ENCODE data around the gene CPLX1.
"Not testable (repeated sequence)": the region's sequence is repeated elsewhere in the genome, so short reads cannot be mapped to it uniquely, and the experiment has no call there.

CPLX1 gene

DNA sequence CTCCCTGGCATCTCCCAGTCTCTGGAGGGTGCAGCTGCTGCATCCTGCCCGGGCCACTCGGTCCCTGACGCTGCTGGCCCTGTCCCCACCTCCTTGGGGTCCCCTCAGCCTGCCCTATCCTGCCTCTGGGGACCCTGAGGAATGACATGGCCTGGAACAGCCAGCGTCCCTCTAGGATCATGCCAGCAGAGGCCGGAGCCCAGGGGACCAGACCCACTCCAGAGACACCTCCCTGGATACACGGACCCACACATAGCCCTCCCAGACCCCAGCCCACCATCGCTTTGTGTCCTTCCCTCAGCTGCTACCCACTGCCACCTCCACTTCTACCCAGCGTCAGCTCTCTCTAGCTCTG is 35.5 kb downstream of the CPLX1 start:
- no peak for DNase-seq

DNA sequence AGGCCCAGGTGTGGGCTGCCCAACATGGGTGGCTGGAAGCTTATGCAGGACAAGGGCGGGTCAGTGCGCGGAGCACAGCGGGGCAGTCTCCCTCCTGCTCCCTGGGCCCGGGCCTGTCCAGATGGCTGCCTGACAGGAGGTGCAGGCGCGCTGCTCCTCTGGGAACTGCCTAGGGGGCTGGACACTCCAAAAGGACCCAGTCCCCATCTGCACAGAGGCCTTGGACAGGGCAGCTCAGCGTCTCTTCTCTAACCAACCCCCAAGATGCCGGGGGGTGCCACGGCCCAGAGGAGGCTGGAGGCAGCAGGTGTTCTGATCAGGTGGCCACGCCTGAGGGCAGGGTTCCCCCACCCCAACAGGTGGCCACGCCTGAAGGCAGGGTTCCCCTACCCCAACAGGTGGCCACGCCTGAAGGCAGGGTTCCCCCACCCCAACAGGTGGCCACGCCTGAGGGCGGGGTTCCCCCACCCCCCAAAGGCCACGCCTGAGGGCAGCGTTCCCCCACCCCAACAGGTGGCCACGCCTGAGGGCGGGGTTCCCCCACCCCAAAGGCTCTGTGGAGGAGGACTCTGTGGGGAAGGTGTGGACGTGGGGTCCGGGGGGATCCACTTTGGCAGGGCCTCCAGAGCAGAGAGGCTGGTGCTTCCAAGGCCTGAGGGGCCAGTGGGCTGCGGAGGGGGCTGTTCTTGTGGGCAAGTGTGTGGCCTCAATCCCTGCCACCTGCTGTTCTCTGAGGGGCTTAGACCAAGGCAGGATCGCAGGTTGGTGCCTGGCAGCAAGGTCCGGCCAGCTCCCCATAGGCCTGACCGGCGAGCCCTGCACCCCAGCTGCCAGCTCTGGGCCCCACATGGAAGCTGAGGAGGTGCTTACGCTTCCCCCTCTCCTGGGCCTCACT is 36.1 kb downstream of the CPLX1 start:
- no peak for DNase-seq

- DNase-seq: no peak
Measured at GRCh38 chr4:788636-789297, 37.2 kb downstream of the CPLX1 start.

DNA sequence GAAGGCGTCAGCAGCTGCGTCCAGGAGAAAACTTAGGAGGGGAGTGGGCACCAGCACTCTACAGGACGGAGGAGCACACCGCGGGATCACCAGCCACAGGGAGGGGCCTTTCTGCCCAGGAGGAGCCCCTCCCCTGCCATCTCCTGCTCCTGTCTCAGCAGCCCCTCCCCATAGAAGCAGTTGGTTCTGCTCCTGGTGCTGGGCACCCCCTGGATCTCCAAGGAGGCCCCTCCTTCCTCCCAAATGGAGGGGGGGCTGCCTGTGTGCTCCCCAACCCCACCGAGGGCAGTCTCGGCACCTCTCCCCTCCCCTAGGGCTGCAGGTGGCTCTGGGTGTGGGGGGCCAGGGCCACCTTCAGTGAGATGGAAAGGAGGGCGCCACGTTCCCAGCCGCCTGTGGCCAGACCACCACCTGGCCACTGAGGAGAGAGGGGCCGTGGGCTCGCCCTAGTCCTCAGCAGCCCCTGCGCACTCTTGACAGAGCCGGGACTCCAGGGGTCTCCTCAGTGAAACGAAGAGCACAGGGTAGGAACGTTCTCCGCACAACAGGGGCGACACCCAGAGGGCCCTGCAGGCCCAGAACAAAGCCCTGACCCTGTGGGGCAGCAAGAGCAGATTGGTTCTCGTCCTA is 37.8 kb downstream of the CPLX1 start:
- no peak for DNase-seq

DNA sequence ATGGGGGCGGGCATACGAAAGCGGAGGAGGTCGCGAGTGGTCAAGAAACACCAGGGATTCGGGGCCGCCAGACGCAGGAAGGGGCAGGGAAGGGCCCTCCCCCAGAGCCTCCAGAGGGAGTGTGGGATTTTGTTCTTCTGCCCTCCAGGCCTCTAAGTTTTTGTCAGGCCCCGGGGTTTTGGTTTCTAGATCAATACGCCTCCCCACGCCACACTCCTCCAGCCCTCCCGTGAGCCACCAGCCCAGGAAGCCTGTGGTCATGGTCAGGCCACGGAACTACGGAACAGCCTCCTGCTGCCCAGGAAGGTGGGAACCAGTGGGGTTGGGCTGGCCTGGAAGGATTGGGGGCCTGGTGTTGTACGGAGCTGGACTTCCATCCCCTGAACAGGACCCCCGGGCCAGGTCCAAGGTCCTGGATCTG is 38.4 kb downstream of the CPLX1 start:
- DNase-seq: no peak

DNA sequence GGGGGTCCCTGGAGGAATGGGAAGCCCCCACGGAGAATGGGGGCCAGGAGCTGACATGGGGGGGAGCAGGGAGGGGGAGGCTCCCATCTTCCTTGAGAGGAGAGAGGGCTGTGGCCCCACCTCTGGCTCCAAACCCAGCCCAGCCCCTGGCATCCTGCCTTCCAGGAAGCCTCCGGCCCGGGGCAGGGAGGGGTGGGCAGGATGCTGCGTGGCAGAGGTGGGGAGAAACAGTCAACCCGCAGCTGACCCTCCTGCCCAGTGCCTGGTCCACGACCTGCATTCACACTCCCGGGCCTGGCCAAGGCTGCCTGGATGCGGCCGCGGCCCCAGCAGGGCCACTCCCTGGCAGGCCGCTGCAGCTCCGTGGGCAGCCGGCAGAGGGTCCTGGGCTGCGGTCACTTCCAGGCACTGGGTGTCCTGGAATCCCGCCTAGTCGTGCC is 39.0 kb downstream of the CPLX1 start:
- DNase-seq: no peak

DNA sequence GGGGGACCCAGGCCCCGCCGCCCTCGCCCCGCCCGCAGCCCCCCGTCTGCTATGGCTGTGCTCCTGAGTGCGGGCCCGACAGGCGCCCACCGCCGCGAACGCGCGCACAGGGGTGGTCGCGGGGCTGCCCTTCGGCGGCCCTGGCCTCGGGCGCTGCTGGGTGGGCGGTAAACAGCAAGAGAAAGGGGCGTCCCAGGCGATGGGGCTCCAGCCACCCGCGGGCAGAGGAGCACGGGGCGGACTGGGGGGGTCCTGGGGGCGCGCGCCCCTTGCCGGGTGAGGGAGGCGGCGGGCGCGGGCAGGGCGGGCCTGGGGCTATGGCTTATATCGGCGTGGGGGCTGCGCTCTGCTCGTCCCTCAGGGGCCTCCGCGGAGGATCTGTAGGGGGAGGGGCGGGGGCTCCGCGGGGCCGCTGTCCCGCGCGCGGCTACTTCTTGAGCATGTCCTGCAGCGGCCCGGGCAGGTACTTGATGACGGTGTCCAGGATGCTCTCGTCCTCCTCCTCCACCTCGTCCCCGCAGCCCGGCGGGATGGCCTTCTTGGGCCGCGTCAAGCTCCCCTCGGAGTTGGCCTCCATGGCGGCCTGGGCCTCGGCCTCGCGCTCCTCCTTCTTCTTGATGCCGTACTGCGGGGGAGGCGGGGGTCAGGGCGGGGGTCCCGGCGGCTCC is 39.7 kb downstream of the CPLX1 start:
- DNase-seq: no peak

DNA sequence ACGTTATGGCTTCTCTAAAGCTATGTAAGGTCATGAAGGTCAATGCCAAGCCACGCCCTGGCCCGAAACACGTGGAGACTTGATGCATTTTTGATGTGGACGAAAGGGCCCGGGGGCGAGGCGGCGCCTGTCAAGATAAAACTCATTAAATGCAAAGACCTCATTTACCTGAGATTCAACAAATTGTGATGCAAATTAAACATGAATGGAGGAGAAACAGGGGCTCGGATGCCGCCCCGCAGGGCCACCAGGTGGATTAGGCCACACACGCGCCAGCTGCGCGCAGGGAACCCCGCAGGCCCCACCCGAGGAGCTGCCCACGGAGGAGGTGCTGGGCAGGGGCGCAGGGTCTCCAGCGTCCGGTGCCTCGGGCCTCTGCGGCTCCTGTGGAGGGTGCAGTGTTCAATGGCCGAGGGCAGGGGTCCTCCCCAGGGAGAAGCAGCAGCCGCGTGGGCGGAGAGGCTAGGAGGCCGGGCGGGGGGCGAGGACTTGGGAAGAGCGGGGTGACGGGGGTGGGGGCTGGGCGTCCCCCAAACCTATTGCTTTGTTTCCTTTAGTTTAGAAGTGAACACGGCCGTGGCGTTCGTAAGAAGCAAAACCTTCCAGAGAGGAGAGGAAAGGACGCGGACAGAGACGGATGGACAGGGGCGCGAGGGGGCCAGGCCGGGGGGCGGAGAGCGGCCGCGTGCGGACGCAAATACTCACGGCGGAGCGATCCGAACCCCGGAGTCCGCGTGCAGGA is 40.4 kb downstream of the CPLX1 start:
- DNase-seq: no peak

GRCh38 chr4:784401-785331 is 41.3 kb downstream of the CPLX1 start:
- no peak for DNase-seq

GRCh38 chr4:781493-782216 is 44.3 kb downstream of the CPLX1 start:
- peak; percentile 99 for DNase-seq

- peak in 1 of 3 experiments; percentile 47 for DNase-seq
Measured at GRCh38 chr4:780716-781492, 45.0 kb downstream of the CPLX1 start.

DNA sequence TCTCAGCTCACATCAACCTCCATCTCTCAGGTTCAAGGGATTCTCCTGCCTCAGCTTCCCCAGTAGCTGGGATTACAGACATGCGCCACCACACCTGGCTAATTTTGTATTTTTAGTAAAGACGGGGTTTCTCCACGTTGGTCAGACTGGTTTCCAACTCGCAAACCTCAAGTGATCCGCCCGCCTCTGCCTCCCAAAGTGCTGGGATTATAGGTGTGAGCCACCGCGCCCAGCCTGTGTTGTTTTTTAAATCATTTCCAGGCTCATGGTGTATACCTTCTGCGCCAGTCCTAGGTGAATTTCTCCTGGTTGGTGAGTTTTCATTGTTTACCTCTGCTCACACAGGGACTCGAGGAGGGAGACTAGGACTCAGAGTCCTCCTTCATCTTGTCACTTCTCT is 45.7 kb downstream of the CPLX1 start:
- not testable (repeated sequence) for DNase-seq

DNA sequence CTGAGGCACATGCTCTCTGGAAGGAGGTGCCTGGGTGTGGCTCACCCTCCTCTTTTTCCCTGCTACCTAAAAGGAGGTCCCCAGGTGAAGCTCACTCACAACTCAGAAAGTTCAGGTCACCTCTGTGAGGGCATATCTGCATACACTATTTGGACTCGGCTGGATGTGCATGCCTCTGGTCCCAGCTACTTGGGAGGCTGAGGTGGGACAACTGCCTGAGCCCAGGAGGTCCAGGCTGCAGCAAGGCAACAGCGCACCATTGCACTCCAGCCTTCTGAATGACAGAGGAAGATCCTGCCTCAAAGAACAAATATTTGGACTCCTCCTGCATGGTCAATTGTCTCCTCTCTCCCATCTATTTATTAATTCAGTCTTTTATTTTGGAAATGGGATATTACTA is 46.4 kb downstream of the CPLX1 start:
- DNase-seq: no peak

DNA sequence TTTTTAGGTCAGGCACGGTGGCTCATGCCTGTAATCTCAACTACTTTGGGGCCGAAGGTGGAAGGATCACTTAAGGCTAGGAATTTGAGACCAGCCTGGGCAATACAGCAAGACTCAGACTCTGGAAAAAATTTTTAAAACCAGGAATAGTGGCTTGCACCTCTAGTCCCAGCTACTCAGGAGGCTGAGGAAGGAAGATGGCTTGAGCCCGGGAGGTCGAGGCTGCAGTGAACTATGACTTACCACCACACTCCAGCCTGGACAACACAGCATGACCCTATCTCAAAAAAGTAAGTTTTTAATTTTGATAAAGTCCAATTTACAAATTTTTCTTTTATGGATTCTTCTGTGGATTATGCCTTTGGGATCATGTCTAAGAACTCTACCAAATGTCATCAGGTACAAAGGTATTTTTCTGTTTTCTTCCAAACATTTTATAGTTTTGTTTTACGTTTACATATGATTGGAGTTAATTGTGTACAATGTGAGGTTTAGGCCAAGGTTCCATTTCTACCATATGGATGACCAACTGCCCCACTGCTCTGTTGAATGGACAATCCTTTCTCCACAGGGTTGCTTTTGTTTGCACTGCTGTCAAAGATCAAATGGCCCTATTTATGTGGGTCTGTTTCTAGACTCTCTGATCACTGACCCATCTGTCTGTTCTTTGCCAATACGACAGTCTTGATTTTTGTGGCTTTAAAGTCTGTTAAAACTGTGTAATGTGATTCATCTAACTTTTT is 48.2 kb downstream of the CPLX1 start:
- DNase-seq: no peak

GRCh38 chr4:776743-777441 is 49.0 kb downstream of the CPLX1 start:
- no peak for DNase-seq

GRCh38 chr4:775485-775884 is 50.4 kb downstream of the CPLX1 start:
- not testable (repeated sequence) for DNase-seq

DNA sequence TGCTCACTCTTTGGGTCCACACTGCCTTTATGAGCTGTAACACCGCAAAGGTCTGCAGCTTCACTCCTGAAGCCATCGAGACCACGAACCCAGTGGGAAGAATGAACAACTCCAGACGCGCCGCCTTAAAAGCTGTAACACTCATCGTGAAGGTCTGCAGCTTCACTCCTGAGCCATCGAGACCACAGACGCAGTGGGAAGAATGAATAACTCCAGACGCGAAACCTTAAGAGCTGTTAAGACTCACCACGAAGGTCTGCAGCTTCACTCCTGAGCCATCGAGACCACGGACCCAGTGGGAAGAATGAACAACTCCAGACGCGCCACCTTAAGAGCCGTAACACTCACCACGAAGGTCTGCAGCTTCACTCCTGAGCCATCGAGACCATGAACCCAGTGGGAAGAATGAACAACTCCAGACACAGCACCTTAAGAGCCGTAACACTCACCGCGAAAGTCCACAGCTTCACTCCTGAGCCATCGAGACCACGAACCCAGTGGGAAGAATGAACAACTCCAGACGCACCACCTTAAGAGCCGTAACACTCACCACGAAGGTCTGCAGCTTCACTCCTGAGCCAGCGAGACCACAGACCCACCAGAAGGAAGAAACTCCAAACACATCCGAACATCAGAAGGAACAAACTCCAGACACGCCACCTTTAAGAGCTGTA is 51.4 kb downstream of the CPLX1 start:
- DNase-seq: not testable (repeated sequence)

GRCh38 chr4:773214-773613 is 52.7 kb downstream of the CPLX1 start:
- DNase-seq: no peak

All from NCI-H1417 (cell line).